Stimulated activated effector memory CD8-positive, alpha-beta T cell treated with anti-CD3 and anti-CD28 coated beads, Interleukin-12 subunit alpha, Interleukin-12 subunit beta, amount 100 ng/mL, for 72 hours (primary cell): Measurements from ENCODE around the gene CARMIL1.

Experiments used
- ATAC-seq: fragments of 150-1000 bp; cut with Tn5 transposase; 2 replicates; pipeline ENCODE4 v1.10.0; 2021
- DNase-seq, 2 donors: peaks; one replicate each; pipeline ENCODE4 v3.0.0; 2021 to 2022; ENCODE audit warnings: low spot score in 2 of 2
- H3K27ac Mint-ChIP-seq: one replicate; pipeline ENCODE4 v1.8.0; 2022; ENCODE audit warnings: mild to moderate bottlenecking, mixed read lengths
- H3K36me3 Mint-ChIP-seq: one replicate; pipeline ENCODE4 v1.8.0; 2022; ENCODE audit warnings: mild to moderate bottlenecking, mixed read lengths
- H3K4me1 Mint-ChIP-seq: one replicate; pipeline ENCODE4 v1.8.0; 2022; ENCODE audit warnings: mixed read lengths
- H3K4me3 Mint-ChIP-seq: one replicate; pipeline ENCODE4 v1.8.0; 2022; ENCODE audit warnings: mild to moderate bottlenecking, mixed read lengths
- H3K9me3 Mint-ChIP-seq: one replicate; pipeline ENCODE4 v1.8.0; 2022; ENCODE audit warnings: mixed read lengths

Gene CARMIL1

DNA sequence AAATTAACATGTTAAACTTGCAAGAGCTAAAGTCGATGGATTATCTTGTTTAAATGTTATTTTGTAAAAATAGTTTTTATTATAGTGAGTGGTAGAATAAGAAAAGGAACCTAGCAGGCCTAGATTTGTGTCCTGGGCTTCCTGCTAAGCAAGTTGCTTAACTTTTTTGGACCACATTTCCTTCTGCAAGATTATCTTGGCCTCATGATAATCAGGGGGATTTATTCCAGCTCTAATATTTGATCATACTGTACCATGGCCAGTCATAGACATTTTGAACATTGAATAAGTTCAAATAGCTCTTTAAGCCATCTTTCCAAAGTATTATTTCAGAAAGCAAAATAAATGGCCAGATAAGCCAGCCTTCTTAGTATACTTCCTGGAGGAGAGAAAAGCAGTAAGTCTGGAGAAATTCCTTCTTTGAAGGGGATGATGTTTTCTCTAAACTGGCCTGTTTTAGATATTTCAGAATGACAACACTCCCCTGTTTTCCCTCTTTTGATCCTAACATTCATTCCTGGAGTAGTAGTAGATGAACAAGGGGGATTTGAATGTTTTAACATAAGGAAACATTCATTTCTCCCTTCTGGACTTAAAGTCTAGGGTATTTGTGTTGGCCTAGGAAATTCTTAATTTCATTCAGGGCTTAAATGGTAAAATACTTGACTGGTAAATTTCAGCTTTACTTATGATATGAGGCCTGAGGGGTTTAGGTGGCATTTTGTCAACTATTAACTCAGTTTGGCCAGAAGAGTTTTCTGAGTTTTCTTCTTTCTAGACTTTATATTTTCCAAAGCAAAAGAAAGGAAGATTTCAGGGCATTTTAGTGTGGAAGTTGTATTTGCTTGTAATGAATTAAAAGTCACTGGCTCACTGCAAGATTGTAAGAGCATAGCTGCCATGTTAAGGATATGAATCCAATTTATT is 264.1 kb downstream of the CARMIL1 start:
- H3K36me3 Mint-ChIP-seq: no peaks in the 10 kb centered on the region
- H3K9me3 Mint-ChIP-seq: no peaks in the 10 kb centered on the region
- DNase-seq (no peak), ATAC-seq (no peak)
- H3K4me1 Mint-ChIP-seq: no peaks in the 10 kb centered on the region
- H3K4me3 Mint-ChIP-seq: no peak overlapping the region
- H3K27ac Mint-ChIP-seq: no peak overlapping the region

DNA sequence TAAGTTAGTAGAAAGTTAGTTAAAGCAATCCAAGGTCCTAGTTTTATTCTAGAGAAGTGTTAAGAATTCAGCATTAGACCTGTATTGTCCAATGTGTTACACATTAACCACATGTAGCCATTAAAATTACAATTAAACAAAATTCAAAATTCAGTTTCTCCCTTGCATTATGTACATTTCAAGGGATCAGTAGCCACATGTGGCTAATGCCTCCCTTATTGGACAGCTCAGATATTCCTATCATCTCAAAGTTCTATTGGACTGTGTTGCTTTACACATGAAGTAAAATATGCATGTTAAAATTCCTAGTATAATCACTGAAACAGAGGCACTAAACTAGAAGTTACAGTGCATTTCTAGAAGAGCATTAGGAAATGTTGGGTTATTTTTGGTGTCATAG is 265.7 kb downstream of the CARMIL1 start:
- H3K9me3 Mint-ChIP-seq: no peaks in the 10 kb centered on the region
- no peaks in the 10 kb centered on the region for H3K4me1 Mint-ChIP-seq
- ATAC-seq: no peak
- H3K36me3 Mint-ChIP-seq: no peaks in the 10 kb centered on the region
- no peak for DNase-seq
- H3K4me3 Mint-ChIP-seq: no peak overlapping the region
- H3K27ac Mint-ChIP-seq: no peak overlapping the region

DNA sequence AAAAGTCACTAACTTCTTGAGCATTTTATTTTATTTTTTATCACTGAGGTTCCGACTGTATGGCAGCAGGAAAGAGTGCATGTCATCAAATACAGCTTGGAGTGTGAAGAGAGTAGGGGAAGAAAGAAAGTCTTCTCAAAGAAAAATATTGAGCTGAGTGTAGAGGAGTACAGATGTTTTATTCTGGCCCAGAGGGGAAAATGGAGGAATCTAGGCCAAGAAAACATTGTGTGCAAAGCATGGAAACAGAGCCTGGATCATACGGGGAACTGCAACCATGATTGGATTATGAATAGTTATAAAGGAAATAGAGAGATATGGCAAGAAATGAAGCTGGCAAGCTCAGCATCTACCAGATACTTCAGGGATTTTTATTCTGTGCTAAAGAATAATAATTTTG is 268.6 kb downstream of the CARMIL1 start:
- no peaks in the 10 kb centered on the region for H3K9me3 Mint-ChIP-seq

DNA sequence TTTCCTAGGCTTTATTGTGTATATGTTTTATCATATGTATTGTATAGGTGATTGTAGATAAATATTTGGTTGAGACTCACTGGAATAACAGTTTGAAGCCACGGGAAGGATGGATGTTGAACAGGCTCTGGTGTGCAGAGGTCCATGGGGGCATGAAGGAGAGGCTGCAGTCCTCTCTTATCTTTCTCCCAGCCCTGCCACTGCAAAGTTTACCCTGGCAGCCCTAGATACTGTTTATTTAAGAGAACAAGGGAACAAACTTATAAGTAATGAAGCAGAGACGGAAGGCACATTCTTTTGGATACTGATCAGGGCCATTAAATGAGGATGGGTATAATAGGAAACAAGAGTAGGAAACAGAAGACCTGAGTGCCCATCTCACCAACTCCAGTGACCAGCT is 269.3 kb downstream of the CARMIL1 start:
- Mint-ChIP-seq H3K9me3 (no peaks in the 10 kb centered on the region), H3K27ac (no peak overlapping the region), H3K36me3 (no peaks in the 10 kb centered on the region), H3K4me1 (no peaks in the 10 kb centered on the region), H3K4me3 (no peak overlapping the region)
- ATAC-seq (no peak), DNase-seq (no peak)

More for the DNA sequence above, 268.6 kb downstream of the CARMIL1 start:
- H3K4me1 Mint-ChIP-seq: no peaks in the 10 kb centered on the region
- no peaks in the 10 kb centered on the region for H3K36me3 Mint-ChIP-seq
- no peak for DNase-seq
- ATAC-seq: no peak
- H3K27ac Mint-ChIP-seq: no peak overlapping the region
- H3K4me3 Mint-ChIP-seq: no peak overlapping the region

DNA sequence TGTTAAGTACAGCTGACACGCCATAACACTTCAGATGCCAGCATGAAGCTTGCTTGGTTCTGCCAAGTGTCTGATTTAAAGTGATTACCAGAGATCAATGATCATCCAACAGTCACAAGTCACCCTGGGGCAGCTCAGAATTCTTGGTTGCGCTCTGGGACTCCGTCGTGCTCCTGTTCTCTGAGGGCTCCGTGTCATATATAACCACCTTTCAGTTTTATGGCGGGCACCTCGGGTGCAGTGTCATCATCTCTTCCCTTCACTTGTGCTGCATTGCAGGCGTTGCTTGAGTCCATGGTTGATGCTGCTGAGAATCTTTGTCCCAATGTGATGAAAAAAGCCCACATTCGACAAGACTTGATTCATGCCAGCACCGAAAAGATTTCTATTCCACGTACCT is 271.5 kb downstream of the CARMIL1 start:
- no peaks in the 10 kb centered on the region for H3K9me3 Mint-ChIP-seq
- no peak overlapping the region for H3K27ac Mint-ChIP-seq
- no peak for DNase-seq
- no peaks in the 10 kb centered on the region for H3K4me1 Mint-ChIP-seq
- no peak for ATAC-seq
- no peak overlapping the region for H3K4me3 Mint-ChIP-seq
- no peaks in the 10 kb centered on the region for H3K36me3 Mint-ChIP-seq

DNA sequence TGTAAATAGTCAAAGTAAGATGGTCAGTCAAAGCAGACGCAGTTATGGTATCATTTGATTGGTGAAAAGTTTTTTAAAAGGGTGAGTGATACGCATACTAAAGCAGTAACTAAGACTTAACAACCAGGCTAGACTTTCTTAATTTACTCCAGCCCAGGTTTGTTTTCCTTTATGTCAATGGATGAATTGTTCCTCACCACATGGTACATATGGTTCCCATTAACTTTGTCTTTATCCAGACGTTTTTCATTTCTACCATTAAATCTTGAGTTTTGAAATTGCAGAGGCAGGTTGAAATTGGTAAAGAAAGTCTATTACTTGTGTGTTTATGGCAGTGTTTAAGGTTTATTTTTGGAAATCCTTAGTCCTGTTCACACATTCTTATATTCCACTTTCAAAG is 274.3 kb downstream of the CARMIL1 start:
- peaks cover 5% of the 10 kb centered on the region for H3K4me1 Mint-ChIP-seq
- no peak overlapping the region for H3K4me3 Mint-ChIP-seq
- H3K27ac Mint-ChIP-seq: no peak overlapping the region
- ATAC-seq (no peak), DNase-seq (no peak)
- H3K36me3 Mint-ChIP-seq: no peaks in the 10 kb centered on the region
- H3K9me3 Mint-ChIP-seq: no peaks in the 10 kb centered on the region

DNA sequence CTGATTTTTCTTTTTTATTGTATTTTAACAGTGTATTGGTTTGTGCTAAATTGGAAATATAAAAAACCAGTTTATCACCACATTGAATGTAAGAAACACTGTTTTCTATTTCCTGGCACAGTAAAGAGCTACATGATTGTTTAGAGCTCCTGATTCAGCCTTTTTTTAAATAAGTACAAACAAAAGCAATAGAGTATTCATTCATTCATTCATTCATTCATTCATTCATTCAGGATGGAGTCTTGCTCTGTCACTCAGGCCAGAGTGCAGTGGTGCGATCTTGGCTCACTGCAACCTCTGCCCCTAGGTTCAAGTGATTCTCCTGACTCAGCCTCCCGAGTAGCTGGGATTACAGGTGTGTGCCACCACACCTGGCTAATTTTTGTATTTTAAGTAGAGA is 276.0 kb downstream of the CARMIL1 start:
- peaks cover 5% of the 10 kb centered on the region for H3K4me1 Mint-ChIP-seq
- no peak overlapping the region for H3K27ac Mint-ChIP-seq
- no peak overlapping the region for H3K4me3 Mint-ChIP-seq
- ATAC-seq: no peak
- no peaks in the 10 kb centered on the region for H3K36me3 Mint-ChIP-seq
- H3K9me3 Mint-ChIP-seq: no peaks in the 10 kb centered on the region
- no peak for DNase-seq

DNA sequence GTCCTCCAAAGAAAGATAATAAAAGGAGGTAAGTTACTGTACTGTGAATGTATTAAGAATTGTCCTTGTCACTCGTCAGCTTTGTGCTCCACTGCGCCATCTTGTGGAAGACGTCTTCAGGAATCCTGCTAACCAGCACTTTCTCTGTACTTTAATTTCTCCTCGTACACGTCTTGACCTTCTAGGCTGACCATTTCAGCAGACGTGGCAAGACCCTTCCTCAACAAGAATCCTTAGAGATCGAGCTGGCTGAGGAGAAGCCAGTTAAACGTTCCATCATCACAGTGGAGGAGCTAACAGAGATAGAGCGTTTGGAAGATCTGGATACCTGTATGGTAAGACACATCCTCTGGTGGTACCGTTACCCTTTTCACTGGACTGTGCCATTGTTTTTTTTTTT is 277.3 kb downstream of the CARMIL1 start:
- H3K4me1 Mint-ChIP-seq: peaks cover 5% of the 10 kb centered on the region
- H3K27ac Mint-ChIP-seq: no peak overlapping the region
- DNase-seq (peak; percentile 70 to 87), ATAC-seq (no peak)
- H3K9me3 Mint-ChIP-seq: no peaks in the 10 kb centered on the region
- no peaks in the 10 kb centered on the region for H3K36me3 Mint-ChIP-seq
- H3K4me3 Mint-ChIP-seq: no peak overlapping the region

DNA sequence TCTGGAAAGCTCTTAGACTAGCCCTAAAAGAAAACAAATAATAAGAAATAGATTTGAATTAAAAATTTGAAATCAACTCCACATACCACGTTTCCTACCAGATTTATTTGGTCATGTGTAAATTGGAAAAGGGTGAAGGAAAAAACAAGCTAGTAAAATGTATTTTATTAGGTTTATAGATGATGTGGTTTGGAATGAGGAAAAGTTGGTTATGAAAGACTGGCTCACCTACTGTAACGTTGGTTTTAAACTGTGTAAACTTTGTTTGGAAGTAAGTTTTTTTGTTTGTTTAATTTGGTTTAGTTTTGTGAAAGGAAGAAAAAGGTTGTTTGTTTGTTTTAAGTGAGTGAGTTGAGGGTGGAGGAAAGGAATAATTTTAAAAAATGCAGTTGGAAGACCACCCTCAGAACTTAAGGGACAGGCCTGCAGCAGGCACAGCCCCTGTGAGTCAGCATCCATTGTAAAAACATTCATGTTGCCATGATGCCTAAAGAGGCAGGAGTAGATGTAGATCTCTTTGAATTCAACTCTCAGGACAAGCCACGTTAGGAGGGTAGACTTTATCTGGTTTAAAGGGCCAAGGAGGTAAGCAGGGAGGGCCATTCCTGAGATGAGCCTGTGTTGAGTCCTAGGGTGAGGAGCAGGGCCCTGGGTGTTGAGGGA is 279.1 kb downstream of the CARMIL1 start:
- ATAC-seq (no peak), DNase-seq (no peak)
- Mint-ChIP-seq H3K4me3 (no peak overlapping the region), H3K36me3 (no peaks in the 10 kb centered on the region), H3K4me1 (peaks cover 5% of the 10 kb centered on the region), H3K27ac (no peak overlapping the region), H3K9me3 (no peaks in the 10 kb centered on the region)

DNA sequence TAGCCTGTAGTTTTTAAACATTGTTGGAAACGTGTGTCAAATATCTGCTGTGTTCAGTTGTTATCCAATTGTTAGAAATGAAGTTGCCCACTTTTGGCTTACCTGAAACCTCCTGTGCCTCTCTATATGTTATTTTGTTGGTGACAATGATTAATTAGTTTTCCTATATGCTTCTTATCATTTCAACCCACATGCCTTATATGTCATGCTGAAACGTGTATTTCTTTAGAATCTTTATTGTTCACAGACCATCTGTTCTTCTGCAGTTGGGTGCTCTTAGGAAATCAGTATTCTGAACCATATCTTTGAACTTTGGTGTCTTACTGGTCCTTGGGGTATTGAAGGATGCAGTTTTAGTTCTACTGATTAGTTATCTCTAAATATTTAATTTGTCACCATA is 281.7 kb downstream of the CARMIL1 start:
- Mint-ChIP-seq H3K36me3 (no peaks in the 10 kb centered on the region), H3K4me3 (no peak overlapping the region), H3K9me3 (no peaks in the 10 kb centered on the region), H3K27ac (no peak overlapping the region), H3K4me1 (peaks cover 5% of the 10 kb centered on the region)
- DNase-seq (no peak), ATAC-seq (no peak)

DNA sequence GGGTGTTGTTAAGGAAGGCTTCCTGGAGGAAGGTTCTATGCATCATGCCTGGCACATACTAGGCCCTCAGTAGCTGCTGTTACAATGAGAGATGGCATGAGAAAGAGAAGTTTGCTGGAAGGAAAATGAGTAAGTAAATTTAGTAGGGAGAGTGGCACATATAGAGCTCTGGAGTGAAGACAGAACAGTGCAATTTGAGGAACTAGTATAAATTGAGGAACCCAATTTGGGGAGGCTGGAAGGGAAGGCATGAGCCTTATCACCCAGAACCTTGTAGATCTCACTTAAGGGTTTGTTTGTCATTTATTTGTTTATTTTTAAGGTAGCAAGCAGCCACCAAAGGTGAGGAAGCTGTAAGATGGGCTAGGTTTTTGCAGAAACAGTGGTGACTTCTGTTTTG is 285.8 kb downstream of the CARMIL1 start:
- no peaks in the 10 kb centered on the region for H3K4me1 Mint-ChIP-seq
- H3K4me3 Mint-ChIP-seq: no peak overlapping the region
- H3K27ac Mint-ChIP-seq: no peak overlapping the region
- DNase-seq (no peak), ATAC-seq (no peak)
- no peaks in the 10 kb centered on the region for H3K36me3 Mint-ChIP-seq
- no peaks in the 10 kb centered on the region for H3K9me3 Mint-ChIP-seq

DNA sequence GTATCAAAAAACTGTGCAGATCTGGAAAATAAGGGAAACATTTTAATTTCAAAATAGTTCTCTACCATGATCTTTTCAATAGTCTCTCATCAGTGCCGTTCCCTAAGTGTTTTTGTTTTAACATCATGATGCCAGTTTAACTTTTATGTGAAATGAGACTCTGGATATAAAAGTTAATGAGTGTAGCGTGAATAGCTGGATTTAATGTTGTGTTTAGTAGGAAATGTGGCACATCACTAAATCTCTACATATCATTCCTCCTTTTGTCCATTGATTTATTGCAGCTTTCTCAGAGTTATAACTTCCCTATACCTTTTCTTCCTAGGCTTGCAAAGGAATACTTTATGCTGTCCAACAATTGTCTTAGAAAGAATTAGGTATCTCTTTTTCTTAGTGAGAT is 291.4 kb downstream of the CARMIL1 start:
- ATAC-seq (no peak), DNase-seq (no peak)
- no peak overlapping the region for H3K27ac Mint-ChIP-seq
- no peaks in the 10 kb centered on the region for H3K9me3 Mint-ChIP-seq
- H3K4me1 Mint-ChIP-seq: no peaks in the 10 kb centered on the region
- no peaks in the 10 kb centered on the region for H3K36me3 Mint-ChIP-seq
- H3K4me3 Mint-ChIP-seq: no peak overlapping the region

DNA sequence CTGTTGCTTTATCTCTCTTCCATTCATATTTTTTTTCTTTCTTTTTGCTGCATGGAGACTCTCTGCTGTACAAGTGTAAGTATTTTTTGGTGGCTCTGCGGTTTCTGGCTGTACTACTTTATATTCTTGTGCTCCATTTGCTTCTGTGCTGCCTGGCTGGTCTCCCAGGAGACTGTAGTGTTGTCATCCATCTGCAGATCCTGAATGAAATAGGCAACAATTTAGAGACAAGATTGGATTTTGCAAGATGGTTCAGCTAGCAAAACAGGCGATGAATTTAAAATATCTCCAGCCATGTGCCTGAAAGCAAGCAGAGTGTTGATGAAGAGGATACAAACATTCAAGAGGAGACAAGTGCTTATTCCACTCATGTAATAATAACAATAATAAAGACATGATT is 297.7 kb downstream of the CARMIL1 start:
- no peaks in the 10 kb centered on the region for H3K36me3 Mint-ChIP-seq
- peaks cover 8% of the 10 kb centered on the region for H3K4me1 Mint-ChIP-seq
- ATAC-seq (no peak), DNase-seq (no peak)
- H3K4me3 Mint-ChIP-seq: no peak overlapping the region
- no peak overlapping the region for H3K27ac Mint-ChIP-seq
- H3K9me3 Mint-ChIP-seq: no peaks in the 10 kb centered on the region

DNA sequence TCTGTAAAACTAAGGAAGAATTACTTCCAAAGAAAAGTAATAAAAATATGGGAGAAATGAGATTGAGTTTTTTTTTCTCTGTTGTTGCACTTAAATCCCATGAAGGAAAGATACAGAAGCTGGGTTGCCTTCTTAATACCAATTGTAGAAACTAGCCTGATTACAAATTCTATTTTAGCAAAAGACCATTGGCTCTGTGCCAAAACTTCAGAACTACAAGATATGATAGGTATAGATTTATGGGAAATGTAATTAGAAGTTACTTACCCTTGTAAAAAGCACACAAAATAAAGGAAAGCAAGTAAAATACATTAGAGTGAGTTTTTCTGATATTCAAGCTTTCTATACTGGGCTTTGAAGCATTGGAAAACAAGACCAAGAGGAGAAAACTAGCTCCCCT is 299.4 kb downstream of the CARMIL1 start:
- no peak for ATAC-seq
- H3K36me3 Mint-ChIP-seq: no peaks in the 10 kb centered on the region
- H3K4me1 Mint-ChIP-seq: peaks cover 8% of the 10 kb centered on the region
- H3K27ac Mint-ChIP-seq: no peak overlapping the region
- H3K4me3 Mint-ChIP-seq: no peak overlapping the region
- no peaks in the 10 kb centered on the region for H3K9me3 Mint-ChIP-seq
- no peak for DNase-seq

DNA sequence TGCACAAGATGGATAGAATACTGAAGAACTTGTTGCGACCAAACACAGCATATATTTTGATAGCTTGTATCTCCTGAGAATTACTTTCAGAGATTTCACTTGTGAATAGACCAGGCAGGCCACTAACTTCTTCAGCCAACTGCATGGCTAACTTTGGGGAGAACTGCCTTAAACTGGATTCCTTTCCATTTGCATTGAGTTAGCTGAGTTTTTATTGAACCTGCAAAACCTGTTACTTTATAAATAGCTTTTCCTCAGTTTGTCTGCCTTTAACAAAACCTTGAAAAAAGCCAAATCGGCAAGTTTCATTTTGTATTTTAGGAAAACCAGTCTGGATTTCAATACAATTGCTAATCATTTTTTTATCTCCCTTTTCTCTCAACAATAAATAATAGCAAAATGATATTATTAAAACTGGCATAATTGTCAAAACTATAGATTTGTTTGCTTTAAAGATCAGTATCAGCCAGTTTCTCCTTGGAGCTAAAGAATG is 300.3 kb downstream of the CARMIL1 start:
- DNase-seq (no peak), ATAC-seq (no peak)
- peaks cover 8% of the 10 kb centered on the region for H3K4me1 Mint-ChIP-seq
- no peaks in the 10 kb centered on the region for H3K36me3 Mint-ChIP-seq
- no peak overlapping the region for H3K27ac Mint-ChIP-seq
- H3K9me3 Mint-ChIP-seq: no peaks in the 10 kb centered on the region
- no peak overlapping the region for H3K4me3 Mint-ChIP-seq

DNA sequence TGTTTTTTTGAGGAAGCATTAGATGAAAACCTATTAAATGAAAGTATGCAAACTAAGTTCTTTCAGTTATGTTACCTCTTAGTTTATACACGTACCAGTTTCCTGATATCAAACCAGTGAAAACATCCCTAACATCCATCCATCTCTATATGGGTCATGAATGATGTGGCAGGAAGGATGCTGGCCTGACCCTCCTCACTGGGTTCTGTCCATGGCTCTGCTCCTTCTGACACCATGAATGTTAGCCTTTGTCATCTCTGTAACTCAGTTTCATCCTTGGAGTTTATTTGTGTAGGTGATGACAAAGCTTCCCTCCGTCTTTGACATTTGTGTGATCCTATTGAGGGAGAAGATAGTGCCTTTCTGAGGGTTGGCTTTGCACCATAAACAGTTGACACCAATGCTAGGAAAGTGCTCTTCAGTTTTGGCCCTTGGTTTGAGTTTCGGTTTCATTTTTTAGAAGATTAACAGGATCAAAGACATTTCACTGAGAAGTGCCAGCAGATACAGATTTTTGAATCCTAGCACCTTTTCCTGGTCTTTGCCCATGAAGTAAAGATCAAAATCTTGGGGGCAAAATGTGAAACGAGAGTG is 300.8 kb downstream of the CARMIL1 start:
- Mint-ChIP-seq H3K4me3 (no peak overlapping the region), H3K27ac (no peak overlapping the region), H3K9me3 (no peaks in the 10 kb centered on the region), H3K36me3 (no peaks in the 10 kb centered on the region), H3K4me1 (peaks cover 8% of the 10 kb centered on the region)
- ATAC-seq: peak; percentile 45
- no peak for DNase-seq
